NK-92 (cell line): ENCODE data around the gene SCLT1.

ENCODE experiments used
- DNase-seq: peaks from one replicate; lab custom pipeline; 2025; ENCODE audit not compliant: unreplicated experiment; lab: John Stamatoyannopoulos, UW

SCLT1 gene

DNA sequence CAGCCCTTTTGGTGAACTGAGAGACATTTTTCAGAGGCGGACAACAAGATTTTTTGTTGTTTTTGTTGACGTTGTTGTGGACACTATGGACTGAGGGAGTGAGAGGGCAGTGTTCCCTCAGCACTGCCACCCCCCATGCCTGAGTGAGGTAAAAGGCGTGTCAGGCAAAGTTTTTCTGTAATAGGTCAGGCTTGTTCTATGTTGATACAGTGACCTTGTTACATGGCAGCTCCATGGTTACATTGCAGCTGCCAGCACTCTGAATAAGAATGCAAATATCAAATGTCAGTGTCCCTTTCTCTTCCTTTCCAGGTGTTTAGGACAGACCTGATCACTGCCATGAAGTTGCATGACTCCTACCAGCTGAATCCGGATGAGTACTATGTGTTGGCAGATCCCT lies 247.3 kb downstream of the SCLT1 start:
- no peak for DNase-seq

DNA sequence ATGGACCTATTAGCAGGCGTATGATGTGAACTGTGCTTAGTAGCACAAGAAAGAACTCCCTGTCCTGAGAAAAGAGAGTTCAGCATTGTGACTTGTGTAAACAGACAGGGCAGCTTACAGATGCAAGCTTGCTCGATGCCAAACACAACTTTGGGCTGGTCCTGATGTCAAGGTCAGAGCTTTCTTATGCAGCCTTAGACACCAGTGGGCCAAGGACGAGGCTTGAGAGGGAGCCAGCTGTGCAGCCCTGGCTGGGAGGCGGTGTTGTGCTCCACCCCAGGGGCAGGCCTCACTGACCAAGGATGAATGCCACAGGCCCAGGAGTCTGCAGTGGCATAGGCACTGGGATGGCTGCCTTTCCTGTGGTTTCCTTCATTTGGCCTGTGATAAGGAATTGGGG lies 248.4 kb downstream of the SCLT1 start:
- no peak for DNase-seq

DNA sequence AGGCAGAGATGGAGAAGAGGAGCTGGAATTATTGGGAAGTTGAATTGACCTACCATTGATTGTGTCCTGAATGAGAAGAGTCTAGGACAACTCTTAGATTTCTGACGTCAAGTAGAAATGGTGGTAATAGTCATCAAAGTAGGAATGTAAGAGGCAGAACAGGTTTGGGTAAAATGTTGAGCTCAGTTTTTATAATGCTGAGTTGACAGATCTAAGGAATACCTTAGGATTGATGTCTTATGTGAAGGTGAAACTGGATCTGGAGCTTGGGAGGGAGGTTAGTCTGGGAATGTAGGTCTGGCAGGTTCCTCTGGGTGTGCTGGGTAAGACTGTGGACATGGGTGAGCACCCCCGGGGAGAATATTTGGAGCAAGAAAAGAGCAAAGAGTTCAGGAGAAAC lies 251.9 kb downstream of the SCLT1 start:
- DNase-seq = no peak

DNA sequence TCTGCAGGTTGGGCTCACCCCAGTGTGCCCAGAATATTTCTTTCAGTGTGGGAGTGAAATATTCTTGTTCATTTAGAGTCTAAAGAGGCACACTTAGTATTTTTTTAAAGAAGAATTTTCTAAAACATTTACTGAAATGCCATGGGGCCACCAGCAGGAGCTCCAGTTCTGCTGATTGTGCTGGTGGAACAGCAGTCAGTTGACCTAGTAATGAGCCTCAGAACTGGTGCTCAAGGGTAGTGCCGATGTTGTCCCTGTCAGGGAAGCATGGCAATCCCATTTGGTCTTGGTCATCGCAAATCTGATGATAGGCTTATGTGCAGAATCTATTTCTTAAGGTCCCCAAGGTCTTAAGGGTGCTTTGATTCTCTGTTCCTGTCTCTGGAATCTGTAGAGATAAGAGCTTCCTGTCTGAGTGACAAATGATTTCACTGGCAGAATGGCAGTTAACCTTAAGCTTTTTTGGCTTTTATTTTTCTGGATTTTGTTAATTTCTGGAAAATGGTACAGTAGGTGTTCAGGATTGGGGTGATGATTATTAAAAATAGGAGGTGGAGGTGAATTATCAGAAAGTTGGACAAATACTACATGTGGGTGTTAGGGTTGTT lies 252.5 kb downstream of the SCLT1 start:
- no peak for DNase-seq

DNA sequence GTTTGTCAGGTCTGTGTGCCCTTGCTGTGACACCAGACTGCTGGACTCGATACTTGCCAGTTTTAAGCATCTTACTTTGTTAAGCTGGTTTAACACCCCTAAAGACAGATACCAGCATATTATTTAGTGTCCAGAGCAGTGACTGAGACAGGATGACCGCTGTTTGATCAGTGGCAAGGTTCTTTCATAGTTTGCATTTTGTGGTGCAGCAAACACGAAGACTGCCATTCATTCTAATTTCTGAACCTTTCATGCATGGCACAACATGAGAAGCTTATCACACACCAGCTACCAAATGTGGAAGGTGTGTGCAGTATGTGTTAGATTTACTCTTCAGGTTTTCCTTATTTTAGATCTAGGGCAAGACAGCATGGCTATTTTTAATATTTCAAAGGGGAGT lies 255.7 kb downstream of the SCLT1 start:
- no peak for DNase-seq

DNA sequence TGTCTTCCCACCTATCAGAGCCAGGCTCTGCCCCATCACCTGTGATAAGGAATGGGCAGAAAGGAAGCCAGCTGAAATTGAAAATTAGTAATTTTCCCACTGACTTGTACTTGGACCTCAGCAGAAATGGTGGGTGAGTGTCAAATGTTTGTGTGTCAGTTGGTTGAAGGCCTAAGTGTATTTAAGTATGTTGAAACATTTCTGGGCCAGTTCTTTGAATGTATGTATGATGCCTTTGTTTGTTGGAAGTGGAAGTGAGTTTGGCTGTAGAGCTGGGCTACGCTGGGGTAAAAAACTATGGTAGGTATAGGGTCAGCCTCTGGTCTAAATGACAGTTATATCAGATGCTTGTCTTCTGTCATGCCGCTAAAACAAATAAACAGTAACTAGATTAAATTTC lies 256.1 kb downstream of the SCLT1 start:
- DNase-seq = no peak

DNA sequence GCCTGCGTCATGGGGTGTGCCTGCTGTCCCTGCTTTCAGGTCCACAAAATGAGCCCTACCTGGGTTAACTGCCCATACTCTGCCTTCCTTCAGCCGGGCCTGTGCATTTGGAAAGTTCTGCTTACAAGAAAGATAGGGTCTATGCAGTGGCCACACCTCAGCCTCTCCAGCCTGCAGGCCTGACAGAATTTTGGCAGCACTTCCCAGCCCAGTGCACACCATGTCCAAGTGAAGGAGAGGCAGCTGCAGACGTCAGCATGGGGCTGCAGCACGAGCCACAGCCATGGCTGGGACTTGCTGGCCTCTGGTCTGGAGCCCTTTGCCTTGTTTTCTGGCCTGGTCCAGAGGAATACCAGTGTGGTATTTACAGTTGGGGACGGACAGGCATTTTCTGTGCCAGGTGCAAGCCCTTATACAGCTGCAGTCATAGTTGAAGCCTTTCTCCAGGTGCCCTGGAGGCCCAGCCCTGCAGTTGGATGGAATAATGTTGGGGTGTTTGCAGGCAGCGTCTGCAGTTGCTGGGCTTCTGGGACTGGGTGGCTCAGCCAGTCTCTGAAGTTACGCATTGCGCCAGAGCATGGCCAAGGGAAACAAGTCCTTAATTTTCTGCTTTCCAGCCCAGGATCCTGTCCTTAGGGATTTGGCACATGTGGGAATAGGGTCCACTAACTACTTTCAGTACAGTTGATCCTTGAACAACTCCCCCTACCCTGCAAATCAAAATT lies 257.7 kb downstream of the SCLT1 start:
- no peak for DNase-seq
